Activated CD4-positive, alpha-beta T cell treated with anti-CD3 and anti-CD28 coated beads, Interleukin-2, amount 10 ng/mL, durations not matched to agents 7 days and 5 days (primary cell): ENCODE results near the gene RTKN. TPM values are rescaled to one million over a fixed set of nuclear protein-coding genes. Genes with fewer than 3 reads are reported as not detected.

Experiments
- CTCF ChIA-PET: fragments of 350-600 bp; sonication (Branson Sonifier 250); formaldehyde crosslinking; loops from one replicate; lab custom pipeline; 2021; ENCODE audit warnings: antibody characterized with exemption; lab: Charles Lee
- POLR2A ChIA-PET: fragments of 350-600 bp; sonication (Branson Sonifier 250); formaldehyde crosslinking; loops from one replicate; lab custom pipeline; 2021; ENCODE audit warnings: antibody characterized with exemption; lab: Charles Lee
- DNase-seq: peaks from one replicate; pipeline ENCODE4 v3.0.0-alpha.2; 2020
- H3K27ac Mint-ChIP-seq: one replicate; pipeline ENCODE4 v1.8.0; 2021; ENCODE audit warnings: mild to moderate bottlenecking, moderate library complexity, mixed read lengths
- H3K27me3 Mint-ChIP-seq: one replicate; pipeline ENCODE4 v1.8.0; 2021; ENCODE audit warnings: mixed read lengths
- H3K36me3 Mint-ChIP-seq: one replicate; pipeline ENCODE4 v1.8.0; 2021; ENCODE audit warnings: low read depth, mixed read lengths
- H3K4me1 Mint-ChIP-seq: one replicate; pipeline ENCODE4 v1.8.0; 2021; ENCODE audit warnings: mixed read lengths
- H3K4me3 Mint-ChIP-seq: one replicate; pipeline ENCODE4 v1.8.0; 2021; ENCODE audit warnings: mild to moderate bottlenecking, moderate library complexity, mixed read lengths
- H3K9me3 Mint-ChIP-seq: one replicate; pipeline ENCODE4 v1.8.0; 2021; ENCODE audit warnings: mixed read lengths
- total RNA-seq, 2 experiments: library from RNA; stranded (reverse); gene quantifications; one replicate each; pipeline ENCODE4 v1.2.3, GENCODE V29; 2021

The RTKN gene
- total RNA-seq, 2 experiments from 2014 or later: 0.62 to 0.82 TPM

DNA sequence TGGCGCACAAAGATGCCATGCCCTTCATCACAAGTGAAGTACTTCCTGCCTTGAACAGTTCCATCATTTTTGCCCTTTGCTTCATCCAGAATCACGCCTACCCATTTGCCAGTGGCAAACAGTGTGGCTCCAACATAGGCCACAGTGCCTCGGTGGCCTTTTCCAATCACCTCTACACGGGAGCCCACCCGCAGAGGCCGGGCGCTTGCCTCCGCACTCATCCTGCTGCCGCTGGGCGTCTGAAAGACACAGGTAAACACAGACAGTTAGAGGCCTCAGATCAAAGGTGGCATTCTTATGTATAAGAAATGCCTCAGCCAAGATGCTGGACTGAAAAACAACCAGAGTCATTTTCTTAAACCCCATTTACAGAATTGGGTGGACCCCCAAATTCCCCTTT lies 63.7 kb downstream of the RTKN start:
- ChIA-PET POLR2A (no interaction called here), CTCF (no interaction called here)
- Mint-ChIP-seq H3K27ac (no peak overlapping the region), H3K9me3 (no peaks in the 10 kb centered on the region), H3K36me3 (peaks cover 19% of the 10 kb centered on the region), H3K4me3 (no peak overlapping the region), H3K27me3 (no peaks in the 10 kb centered on the region), H3K4me1 (peaks cover 32% of the 10 kb centered on the region)
- no peak for DNase-seq

DNA sequence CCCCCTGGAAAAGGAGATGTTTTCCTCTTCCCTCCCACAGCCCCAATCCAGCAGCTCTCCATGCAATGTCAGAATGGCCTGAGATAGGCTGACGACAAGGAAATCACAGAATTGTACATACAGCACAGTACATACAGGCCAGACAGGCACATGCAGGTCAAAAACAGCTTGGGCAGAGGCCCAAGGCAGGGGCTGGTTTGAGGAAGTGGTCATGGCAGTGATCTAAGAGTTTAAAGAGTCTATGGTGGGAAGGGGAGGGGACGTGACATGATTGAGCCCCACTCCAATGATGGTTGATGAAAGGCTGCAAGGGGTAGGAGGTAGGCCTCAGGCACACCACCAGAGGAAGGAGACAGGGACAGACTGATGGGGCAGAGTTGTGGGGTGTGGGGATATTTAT lies 65.9 kb downstream of the RTKN start:
- DNase-seq: no peak
- peak overlapping the region; percentile 31 for H3K27ac Mint-ChIP-seq
- CTCF ChIA-PET: interaction anchor here (1.7 kb wide), 1 partner anchor 14 kb away, joined by 10 read pairs; no protein-coding TSS in a partner anchor
- H3K4me1 Mint-ChIP-seq: peaks cover 25% of the 10 kb centered on the region
- H3K9me3 Mint-ChIP-seq: no peaks in the 10 kb centered on the region
- H3K27me3 Mint-ChIP-seq: no peaks in the 10 kb centered on the region
- H3K4me3 Mint-ChIP-seq: no peak overlapping the region
- H3K36me3 Mint-ChIP-seq: peaks cover 17% of the 10 kb centered on the region
- POLR2A ChIA-PET: no interaction called here

Other genes starting within 250 kb of the RTKN start
- gene MTHFD2, start 243.3 kb downstream of the RTKN start, total RNA-seq: 100 to 1,000 TPM; 129 to 130 TPM
- 1 to 10 TPM; 3.0 to 4.3 TPM for gene SLC4A5, start 98.5 kb downstream of the RTKN start, total RNA-seq
- gene DCTN1, start 61.6 kb downstream of the RTKN start, total RNA-seq: 100 to 1,000 TPM; 106 to 132 TPM
- 1 to 10 TPM; 3.0 to 3.3 TPM for gene C2orf81, start 20.3 kb downstream of the RTKN start, total RNA-seq
- gene WDR54, start 20.2 kb downstream of the RTKN start, total RNA-seq: 10 to 100 TPM; 71.3 to 80.7 TPM
- gene INO80B, start 13.2 kb upstream of the RTKN start, total RNA-seq: 10 to 100 TPM; 28.9 to 32.1 TPM
- 10 to 100 TPM; 52.5 to 52.6 TPM for gene WBP1, start 16.5 kb upstream of the RTKN start, total RNA-seq
- 10 to 100 TPM; 55.4 to 62.6 TPM for gene MOGS, start 23.4 kb upstream of the RTKN start, total RNA-seq
- gene MRPL53, start 30.7 kb upstream of the RTKN start, total RNA-seq: 10 to 100 TPM; 72.5 to 83.1 TPM
- 10 to 100 TPM; 26.8 to 27.1 TPM for gene CCDC142, start 41.1 kb upstream of the RTKN start, total RNA-seq
- 10 to 100 TPM; 45.8 to 46.3 TPM for gene TTC31, start 41.1 kb upstream of the RTKN start, total RNA-seq
- under 1 TPM in 1 of 2 experiments, not detected in 1; 0.25 TPM for gene LBX2, start 57.7 kb upstream of the RTKN start, total RNA-seq
- 10 to 100 TPM; 25.8 to 35.6 TPM for gene PCGF1, start 65.8 kb upstream of the RTKN start, total RNA-seq
- under 1 TPM; 0.40 to 0.52 TPM for gene TLX2, start 72.5 kb upstream of the RTKN start, total RNA-seq
- under 1 TPM; 0.25 to 0.52 TPM for gene DQX1, start 84.3 kb upstream of the RTKN start, total RNA-seq
- 100 to 1,000 TPM; 116 to 136 TPM for gene AUP1, start 87.8 kb upstream of the RTKN start, total RNA-seq
- 10 to 100 TPM; 41.6 to 45.8 TPM for gene HTRA2, start 88.0 kb upstream of the RTKN start, total RNA-seq
- under 1 TPM; 0.12 to 0.15 TPM for gene LOXL3, start 112.0 kb upstream of the RTKN start, total RNA-seq
- 10 to 100 TPM; 28.0 to 34.4 TPM for gene DOK1, start 112.8 kb upstream of the RTKN start, total RNA-seq
- not detected for gene M1AP, start 206.4 kb upstream of the RTKN start, total RNA-seq
- gene SEMA4F, start 212.3 kb upstream of the RTKN start, total RNA-seq: 1 to 10 TPM; 6.5 to 8.3 TPM